LHCN-M2 (cell line): ENCODE measurements around the gene KLHDC8A. TPM values are rescaled to one million over a fixed set of nuclear protein-coding genes. Genes with fewer than 3 reads are reported as not detected.
A peak's percentile ranks its signal among the peaks of the same experiment; 100 is the strongest.
"Not testable (repeated sequence)": the region's sequence is repeated elsewhere in the genome, so short reads cannot be mapped to it uniquely, and the experiment has no call there.

ENCODE experiments used
- DNase-seq: peaks from one replicate; pipeline ENCODE4 v3.0.0-alpha.2; 2012; ENCODE audit warnings: low read depth
- polyA plus RNA-seq: library from polyadenylated mRNA; unstranded; fragments of >200 nt; gene quantifications from one replicate; pipeline ENCODE4 v1.2.1, GENCODE V29; 2012; ENCODE audit warnings: missing spikeins
- total RNA-seq: library from RNA; depleted of rRNA; stranded (reverse); fragments of >200 nt; gene quantifications from 2 replicates; pipeline ENCODE4 v1.2.3, GENCODE V29; 2014; rRNA removed

KLHDC8A gene
- total RNA-seq, result not detected in 2 replicates
- polyA plus RNA-seq, result not detected

- no peak for DNase-seq
These were observed at the start of gene KLHDC8A for GRCh38 chr1:205356440-205357139. Gene KLHDC8A (minus strand): TSS chr1:205356922. CDS start chr1:205343604, 13,318 bp downstream.

- DNase-seq, result not testable (repeated sequence)
These were observed 49.5 kb upstream of the KLHDC8A start for GRCh38 chr1:205406252-205406651.

- DNase-seq, result not testable (repeated sequence)
These were observed 47.8 kb upstream of the KLHDC8A start for GRCh38 chr1:205404484-205404883.

GRCh38 chr1:205398586-205398985 is 41.9 kb upstream of the KLHDC8A start:
- DNase-seq, result no peak

GRCh38 chr1:205396967-205397616 is 40.4 kb upstream of the KLHDC8A start:
- peak; percentile 44 for DNase-seq

GRCh38 chr1:205395616-205396015 is 38.9 kb upstream of the KLHDC8A start:
- no peak for DNase-seq

- no peak for DNase-seq
These were observed 35.9 kb upstream of the KLHDC8A start for GRCh38 chr1:205392650-205393049.

- no peak for DNase-seq
These were observed 34.7 kb upstream of the KLHDC8A start for GRCh38 chr1:205391386-205391785.

- no peak for DNase-seq
These were observed 31.1 kb upstream of the KLHDC8A start for GRCh38 chr1:205387845-205388244.

GRCh38 chr1:205382990-205383389 is 26.3 kb upstream of the KLHDC8A start:
- DNase-seq, result not testable (repeated sequence)

GRCh38 chr1:205382561-205382960 is 25.8 kb upstream of the KLHDC8A start:
- DNase-seq, result no peak

- no peak for DNase-seq
These were observed 24.6 kb upstream of the KLHDC8A start for GRCh38 chr1:205381305-205381704.

- DNase-seq, result no peak
These were observed 24.2 kb upstream of the KLHDC8A start for GRCh38 chr1:205380882-205381281.

GRCh38 chr1:205379056-205379455 is 22.3 kb upstream of the KLHDC8A start:
- DNase-seq, result peak; percentile 45

- DNase-seq, result no peak
These were observed 20.6 kb upstream of the KLHDC8A start for GRCh38 chr1:205377355-205377754.

GRCh38 chr1:205376739-205377138 is 20.0 kb upstream of the KLHDC8A start:
- peak; percentile 59 for DNase-seq

GRCh38 chr1:205375835-205376545 is 19.3 kb upstream of the KLHDC8A start:
- peak; percentile 64 for DNase-seq

GRCh38 chr1:205374210-205375078 is 17.7 kb upstream of the KLHDC8A start:
- peak; percentile 65 for DNase-seq

GRCh38 chr1:205373798-205374175 is 17.1 kb upstream of the KLHDC8A start:
- DNase-seq, result no peak

- no peak for DNase-seq
These were observed 16.5 kb upstream of the KLHDC8A start for GRCh38 chr1:205373022-205373797.
